Right lobe of liver (tissue), 4 donors: ENCODE data around the gene SMIM36.

Experiments used
- POLR2A ChIP-seq: fragments of 450-650 bp; IDR thresholded peaks from one replicate; pipeline ENCODE4 v1.6.1; 2017; ENCODE audit warnings: antibody characterized with exemption, mild to moderate bottlenecking
- TF ChIP-seq, protein P1 (sequence below), 4 donors: fragments of 200-600 bp in 3 of 4; fragments of 450-650 bp in 1 of 4; IDR thresholded peaks; one replicate each; pipeline versions ENCODE4 v1.5.1 to v1.8.0; 2016 to 2022; ENCODE audit warnings: antibody characterized with exemption in 4 of 4, mild to moderate bottlenecking in 2 of 4
- donor health status: DM: no; HTN: no; CAD: no.
- donor health status: DM: no; HTN: no; CAD: no.
- donor health status: DM: no; HTN: yes; CAD: no.

- TF ChIP-seq, protein P1, sequence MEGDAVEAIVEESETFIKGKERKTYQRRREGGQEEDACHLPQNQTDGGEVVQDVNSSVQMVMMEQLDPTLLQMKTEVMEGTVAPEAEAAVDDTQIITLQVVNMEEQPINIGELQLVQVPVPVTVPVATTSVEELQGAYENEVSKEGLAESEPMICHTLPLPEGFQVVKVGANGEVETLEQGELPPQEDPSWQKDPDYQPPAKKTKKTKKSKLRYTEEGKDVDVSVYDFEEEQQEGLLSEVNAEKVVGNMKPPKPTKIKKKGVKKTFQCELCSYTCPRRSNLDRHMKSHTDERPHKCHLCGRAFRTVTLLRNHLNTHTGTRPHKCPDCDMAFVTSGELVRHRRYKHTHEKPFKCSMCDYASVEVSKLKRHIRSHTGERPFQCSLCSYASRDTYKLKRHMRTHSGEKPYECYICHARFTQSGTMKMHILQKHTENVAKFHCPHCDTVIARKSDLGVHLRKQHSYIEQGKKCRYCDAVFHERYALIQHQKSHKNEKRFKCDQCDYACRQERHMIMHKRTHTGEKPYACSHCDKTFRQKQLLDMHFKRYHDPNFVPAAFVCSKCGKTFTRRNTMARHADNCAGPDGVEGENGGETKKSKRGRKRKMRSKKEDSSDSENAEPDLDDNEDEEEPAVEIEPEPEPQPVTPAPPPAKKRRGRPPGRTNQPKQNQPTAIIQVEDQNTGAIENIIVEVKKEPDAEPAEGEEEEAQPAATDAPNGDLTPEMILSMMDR (IDR thresholded peaks at IDR 0.05), result no peak
- TF ChIP-seq POLR2A, result no peak
These were observed 23.4 kb downstream of the SMIM36 start for GRCh38 chr17:55487695-55488432.
